GM23338 (cell line): Measurements from ENCODE around the gene ELL2. TPM values are rescaled to one million over a fixed set of nuclear protein-coding genes. Genes with fewer than 3 reads are reported as not detected.

Experiments
- ATAC-seq: fragments of 200-7000 bp; cut with Tn5 transposase; 3 replicates; pipeline ENCODE4 v1.9.1; 2020
- DNase-seq: peaks from one replicate; pipeline ENCODE4 v3.0.0-alpha.2; 2015; ENCODE audit warnings: low spot score
- H2AFZ ChIP-seq: fragments of 200-600 bp; sonication (generic); 2 replicates; pipeline ENCODE4 v1.8.0; 2016; ENCODE audit warnings: antibody characterized with exemption, mild to moderate bottlenecking, moderate library complexity
- H3F3A ChIP-seq: fragments of 200-600 bp; sonication (generic); replicated peaks from 2 replicates; pipeline ENCODE4 v1.8.0; 2017; ENCODE audit warnings: antibody characterized with exemption, mixed run types, low read depth
- H3K27ac ChIP-seq: fragments of 200-600 bp; sonication (generic); 2 replicates; pipeline ENCODE4 v1.6.1; 2016; ENCODE audit warnings: low read depth
- H3K27me3 ChIP-seq: fragments of 200-600 bp; sonication (generic); 2 replicates; pipeline ENCODE4 v1.8.0; 2016; ENCODE audit warnings: mild to moderate bottlenecking, mixed run types, moderate library complexity; ENCODE audit not compliant: insufficient read depth
- H3K36me3 ChIP-seq: fragments of 200-600 bp; sonication (generic); 2 replicates; pipeline ENCODE4 v1.8.0; 2016; ENCODE audit warnings: mild to moderate bottlenecking; ENCODE audit not compliant: insufficient read depth
- H3K4me1 ChIP-seq: fragments of 200-600 bp; sonication (generic); 2 replicates; pipeline ENCODE4 v1.8.0; 2016; ENCODE audit warnings: mild to moderate bottlenecking, moderate library complexity; ENCODE audit not compliant: insufficient read depth
- H3K4me2 ChIP-seq: fragments of 200-600 bp; sonication (generic); 2 replicates; pipeline ENCODE4 v1.7.1; 2017; ENCODE audit warnings: mixed run types
- H3K4me3 ChIP-seq: fragments of 200-600 bp; sonication (generic); 2 replicates; pipeline ENCODE4 v1.6.1; 2016; ENCODE audit warnings: mixed run types
- H3K79me2 ChIP-seq: fragments of 200-600 bp; sonication (generic); replicated peaks from 2 replicates; pipeline ENCODE4 v1.8.0; 2017; ENCODE audit warnings: mild to moderate bottlenecking; ENCODE audit not compliant: insufficient read depth
- H3K9me2 ChIP-seq: fragments of 200-600 bp; sonication (generic); 2 replicates; pipeline ENCODE4 v1.8.0; 2017; ENCODE audit not compliant: insufficient read depth
- H4K20me1 ChIP-seq: fragments of 200-600 bp; sonication (generic); replicated peaks from 2 replicates; pipeline ENCODE4 v1.8.0; 2017; ENCODE audit warnings: mild to moderate bottlenecking; ENCODE audit not compliant: insufficient read depth
- H3K27ac Mint-ChIP-seq: 2 replicates; pipeline ENCODE4 v1.8.0; 2020; ENCODE audit warnings: inconsistent platforms, mild to moderate bottlenecking, moderate library complexity, mixed read lengths
- H3K27me3 Mint-ChIP-seq: 3 replicates; pipeline ENCODE4 v1.8.0; 2022; ENCODE audit warnings: low read depth, mild to moderate bottlenecking, moderate library complexity, mixed read lengths, inconsistent platforms; ENCODE audit not compliant: insufficient read depth, poor library complexity
- H3K36me3 Mint-ChIP-seq: 3 replicates; pipeline ENCODE4 v1.8.0; 2021; ENCODE audit warnings: low read depth, mild to moderate bottlenecking, inconsistent platforms, moderate library complexity, mixed read lengths
- H3K4me1 Mint-ChIP-seq: 3 replicates; pipeline ENCODE4 v1.8.0; 2020; ENCODE audit warnings: mild to moderate bottlenecking, inconsistent platforms, mixed read lengths
- H3K4me3 Mint-ChIP-seq: 3 replicates; pipeline ENCODE4 v1.8.0; 2021; ENCODE audit warnings: moderate library complexity, mild to moderate bottlenecking, inconsistent platforms, mixed read lengths
- H3K9me3 Mint-ChIP-seq: 3 replicates; pipeline ENCODE4 v1.8.0; 2020; ENCODE audit warnings: moderate library complexity, mild to moderate bottlenecking, inconsistent platforms, mixed read lengths
- CREB1 ChIP-seq: fragments of 250-450 bp; sonication (Bioruptor Pico); IDR thresholded peaks from 2 replicates; pipeline ENCODE4 v1.5.0; 2020; ENCODE audit warnings: low read depth, mild to moderate bottlenecking, moderate library complexity
- CTCF ChIP-seq, 2 experiments: fragments of 200-600 bp in 1 of 2; sonication (generic) in 1 of 2; conservative IDR thresholded peaks; 2 replicates each; pipeline versions ENCODE4 v1.5.1 to v1.6.1; 2016 to 2017; ENCODE audit warnings: antibody characterized with exemption in 2 of 2, low read depth in 2 of 2, mild to moderate bottlenecking in 2 of 2, moderate library complexity in 1 of 2
- EZH2 ChIP-seq: fragments of 200-600 bp; sonication (generic); IDR thresholded peaks from one replicate; pipeline ENCODE4 v1.8.0; 2017; ENCODE audit warnings: antibody characterized with exemption, mild to moderate bottlenecking, low read depth; ENCODE audit not compliant: unreplicated experiment
- EZH2phosphoT487 ChIP-seq: fragments of 200-600 bp; sonication (generic); IDR thresholded peaks from one replicate; pipeline ENCODE4 v1.8.1; 2018; ENCODE audit warnings: antibody characterized with exemption; ENCODE audit not compliant: unreplicated experiment
- JUNB ChIP-seq: IDR thresholded peaks from one replicate; pipeline ENCODE4 v1.6.1; 2016; ENCODE audit warnings: antibody characterized with exemption; ENCODE audit not compliant: unreplicated experiment
- NANOG ChIP-seq: IDR thresholded peaks from 2 replicates; pipeline ENCODE4 v1.6.1; 2016; ENCODE audit warnings: antibody characterized with exemption, borderline replicate concordance
- POLR2AphosphoS5 ChIP-seq: IDR thresholded peaks from 2 replicates; pipeline ENCODE4 v1.6.1; 2016; ENCODE audit warnings: antibody characterized with exemption, low read depth
- REST ChIP-seq: IDR thresholded peaks from one replicate; pipeline ENCODE4 v1.6.1; 2018; ENCODE audit warnings: antibody characterized with exemption; ENCODE audit not compliant: unreplicated experiment
- STAT1 ChIP-seq: IDR thresholded peaks from one replicate; pipeline ENCODE4 v1.6.1; 2016; ENCODE audit warnings: antibody characterized with exemption; ENCODE audit not compliant: unreplicated experiment
- ZNF114 ChIP-seq: fragments of 250-450 bp; sonication (Bioruptor Pico); IDR thresholded peaks from 2 replicates; pipeline ENCODE4 v1.5.0; 2020; ENCODE audit warnings: mild to moderate bottlenecking, moderate library complexity
- ZNF331 ChIP-seq: fragments of 250-450 bp; sonication (Bioruptor Pico); IDR thresholded peaks from 2 replicates; pipeline ENCODE4 v1.5.0; 2020; ENCODE audit warnings: low read depth, mild to moderate bottlenecking, moderate library complexity
- polyA plus RNA-seq: library from polyadenylated mRNA; unstranded; fragments of >200 nt; fragmentation: Nextera tagmentation; extraction: Ambion mirVana; gene quantifications from 2 replicates; pipeline ENCODE4 v1.2.1, GENCODE V29; 2016
- total RNA-seq: library from RNA; depleted of rRNA; stranded (reverse); fragments of >200 nt; shearing (Covaris generic); gene quantifications from 2 replicates; pipeline ENCODE4 v1.2.3, GENCODE V29; 2014
- TF ChIP-seq, protein P1 (sequence below): IDR thresholded peaks from 2 replicates; pipeline ENCODE4 v1.6.1; 2016; ENCODE audit warnings: antibody characterized with exemption
- TF ChIP-seq, protein P2 (sequence below): fragments of 250-450 bp; sonication (Bioruptor Pico); IDR thresholded peaks from 2 replicates; pipeline ENCODE4 v1.5.0; 2020; ENCODE audit warnings: mild to moderate bottlenecking, moderate library complexity

The ELL2 gene
- total and polyA plus RNA-seq, 2 experiments from 2014 or later = 7.4 to 32.6 TPM

- H3F3A ChIP-seq = no peaks in the 10 kb centered on the region
- H3K27me3 Mint-ChIP-seq = no peaks in the 10 kb centered on the region
- no peak for TF ChIP-seq POLR2AphosphoS5
- TF ChIP-seq EZH2phosphoT487 = no peak
- TF ChIP-seq, protein P1, sequence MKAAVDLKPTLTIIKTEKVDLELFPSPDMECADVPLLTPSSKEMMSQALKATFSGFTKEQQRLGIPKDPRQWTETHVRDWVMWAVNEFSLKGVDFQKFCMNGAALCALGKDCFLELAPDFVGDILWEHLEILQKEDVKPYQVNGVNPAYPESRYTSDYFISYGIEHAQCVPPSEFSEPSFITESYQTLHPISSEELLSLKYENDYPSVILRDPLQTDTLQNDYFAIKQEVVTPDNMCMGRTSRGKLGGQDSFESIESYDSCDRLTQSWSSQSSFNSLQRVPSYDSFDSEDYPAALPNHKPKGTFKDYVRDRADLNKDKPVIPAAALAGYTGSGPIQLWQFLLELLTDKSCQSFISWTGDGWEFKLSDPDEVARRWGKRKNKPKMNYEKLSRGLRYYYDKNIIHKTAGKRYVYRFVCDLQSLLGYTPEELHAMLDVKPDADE = no peak
- no peak for TF ChIP-seq ZNF114 (CRISPR knock-in tag)
- no peak for TF ChIP-seq ZNF331 (CRISPR knock-in tag)
- TF ChIP-seq, protein P2, sequence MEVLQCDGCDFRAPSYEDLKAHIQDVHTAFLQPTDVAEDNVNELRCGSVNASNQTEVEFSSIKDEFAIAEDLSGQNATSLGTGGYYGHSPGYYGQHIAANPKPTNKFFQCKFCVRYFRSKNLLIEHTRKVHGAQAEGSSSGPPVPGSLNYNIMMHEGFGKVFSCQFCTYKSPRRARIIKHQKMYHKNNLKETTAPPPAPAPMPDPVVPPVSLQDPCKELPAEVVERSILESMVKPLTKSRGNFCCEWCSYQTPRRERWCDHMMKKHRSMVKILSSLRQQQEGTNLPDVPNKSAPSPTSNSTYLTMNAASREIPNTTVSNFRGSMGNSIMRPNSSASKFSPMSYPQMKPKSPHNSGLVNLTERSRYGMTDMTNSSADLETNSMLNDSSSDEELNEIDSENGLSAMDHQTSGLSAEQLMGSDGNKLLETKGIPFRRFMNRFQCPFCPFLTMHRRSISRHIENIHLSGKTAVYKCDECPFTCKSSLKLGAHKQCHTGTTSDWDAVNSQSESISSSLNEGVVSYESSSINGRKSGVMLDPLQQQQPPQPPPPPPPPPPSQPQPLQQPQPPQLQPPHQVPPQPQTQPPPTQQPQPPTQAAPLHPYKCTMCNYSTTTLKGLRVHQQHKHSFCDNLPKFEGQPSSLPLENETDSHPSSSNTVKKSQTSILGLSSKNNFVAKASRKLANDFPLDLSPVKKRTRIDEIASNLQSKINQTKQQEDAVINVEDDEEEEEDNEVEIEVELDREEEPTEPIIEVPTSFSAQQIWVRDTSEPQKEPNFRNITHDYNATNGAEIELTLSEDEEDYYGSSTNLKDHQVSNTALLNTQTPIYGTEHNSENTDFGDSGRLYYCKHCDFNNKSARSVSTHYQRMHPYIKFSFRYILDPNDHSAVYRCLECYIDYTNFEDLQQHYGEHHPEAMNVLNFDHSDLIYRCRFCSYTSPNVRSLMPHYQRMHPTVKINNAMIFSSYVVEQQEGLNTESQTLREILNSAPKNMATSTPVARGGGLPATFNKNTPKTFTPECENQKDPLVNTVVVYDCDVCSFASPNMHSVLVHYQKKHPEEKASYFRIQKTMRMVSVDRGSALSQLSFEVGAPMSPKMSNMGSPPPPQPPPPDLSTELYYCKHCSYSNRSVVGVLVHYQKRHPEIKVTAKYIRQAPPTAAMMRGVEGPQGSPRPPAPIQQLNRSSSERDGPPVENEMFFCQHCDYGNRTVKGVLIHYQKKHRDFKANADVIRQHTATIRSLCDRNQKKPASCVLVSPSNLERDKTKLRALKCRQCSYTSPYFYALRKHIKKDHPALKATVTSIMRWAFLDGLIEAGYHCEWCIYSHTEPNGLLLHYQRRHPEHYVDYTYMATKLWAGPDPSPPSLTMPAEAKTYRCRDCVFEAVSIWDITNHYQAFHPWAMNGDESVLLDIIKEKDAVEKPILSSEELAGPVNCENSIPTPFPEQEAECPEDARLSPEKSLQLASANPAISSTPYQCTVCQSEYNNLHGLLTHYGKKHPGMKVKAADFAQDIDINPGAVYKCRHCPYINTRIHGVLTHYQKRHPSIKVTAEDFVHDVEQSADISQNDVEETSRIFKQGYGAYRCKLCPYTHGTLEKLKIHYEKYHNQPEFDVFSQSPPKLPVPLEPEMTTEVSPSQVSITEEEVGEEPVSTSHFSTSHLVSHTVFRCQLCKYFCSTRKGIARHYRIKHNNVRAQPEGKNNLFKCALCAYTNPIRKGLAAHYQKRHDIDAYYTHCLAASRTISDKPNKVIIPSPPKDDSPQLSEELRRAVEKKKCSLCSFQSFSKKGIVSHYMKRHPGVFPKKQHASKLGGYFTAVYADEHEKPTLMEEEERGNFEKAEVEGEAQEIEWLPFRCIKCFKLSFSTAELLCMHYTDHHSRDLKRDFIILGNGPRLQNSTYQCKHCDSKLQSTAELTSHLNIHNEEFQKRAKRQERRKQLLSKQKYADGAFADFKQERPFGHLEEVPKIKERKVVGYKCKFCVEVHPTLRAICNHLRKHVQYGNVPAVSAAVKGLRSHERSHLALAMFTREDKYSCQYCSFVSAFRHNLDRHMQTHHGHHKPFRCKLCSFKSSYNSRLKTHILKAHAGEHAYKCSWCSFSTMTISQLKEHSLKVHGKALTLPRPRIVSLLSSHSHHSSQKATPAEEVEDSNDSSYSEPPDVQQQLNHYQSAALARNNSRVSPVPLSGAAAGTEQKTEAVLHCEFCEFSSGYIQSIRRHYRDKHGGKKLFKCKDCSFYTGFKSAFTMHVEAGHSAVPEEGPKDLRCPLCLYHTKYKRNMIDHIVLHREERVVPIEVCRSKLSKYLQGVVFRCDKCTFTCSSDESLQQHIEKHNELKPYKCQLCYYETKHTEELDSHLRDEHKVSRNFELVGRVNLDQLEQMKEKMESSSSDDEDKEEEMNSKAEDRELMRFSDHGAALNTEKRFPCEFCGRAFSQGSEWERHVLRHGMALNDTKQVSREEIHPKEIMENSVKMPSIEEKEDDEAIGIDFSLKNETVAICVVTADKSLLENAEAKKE (CRISPR knock-in tag) = no peak
- no peak for TF ChIP-seq CTCF (conservative IDR thresholded peaks at IDR 0.05; ENCODE audit: low read depth in 2 of 2)
- no peak for TF ChIP-seq EZH2
- no peak for TF ChIP-seq NANOG
- TF ChIP-seq REST = no peak
- no peak for TF ChIP-seq CREB1 (CRISPR knock-in tag)
- TF ChIP-seq JUNB = no peak
- TF ChIP-seq STAT1 = no peak
- H3K36me3 Mint-ChIP-seq = peaks cover 4% of the 10 kb centered on the region; the same call in 1 of the 3 replicates
- no peak for DNase-seq
- H3K9me3 Mint-ChIP-seq = no peaks in the 10 kb centered on the region
- no peaks in the 10 kb centered on the region for H4K20me1 ChIP-seq
- H2AFZ ChIP-seq = no peak overlapping the region
- no peak overlapping the region for H3K4me2 ChIP-seq
- H3K4me1 Mint-ChIP-seq = peaks cover 27% of the 10 kb centered on the region
- no peak overlapping the region for H3K27ac Mint-ChIP-seq
- H3K79me2 ChIP-seq = no peaks in the 10 kb centered on the region
- H3K27me3 ChIP-seq = no peaks in the 10 kb centered on the region
- H3K27ac ChIP-seq = no peak overlapping the region
- no peaks in the 10 kb centered on the region for H3K36me3 ChIP-seq
- H3K4me3 ChIP-seq = no peak overlapping the region
- no peaks in the 10 kb centered on the region for H3K9me2 ChIP-seq
- peaks cover 20% of the 10 kb centered on the region for H3K4me1 ChIP-seq
- H3K4me3 Mint-ChIP-seq = no peak overlapping the region
- ATAC-seq = no peak
Measured at GRCh38 chr5:95899829-95900228, 61.8 kb downstream of the ELL2 start.
